OCI-LY1 (cell line): ENCODE data around the gene CEACAM19.

ENCODE experiments used
- H2AFZ ChIP-seq: fragments of 200-600 bp; sonication (generic), shearing (Covaris generic); 2 replicates; pipeline ENCODE4 v1.6.0; 2014; ENCODE audit warnings: antibody characterized with exemption, mild to moderate bottlenecking, low read length
- H3F3A ChIP-seq: fragments of 200-600 bp; sonication (generic), shearing (Covaris generic); 2 replicates; pipeline ENCODE4 v1.6.0; 2014; ENCODE audit warnings: mild to moderate bottlenecking, antibody characterized with exemption, low read length, moderate library complexity; ENCODE audit not compliant: insufficient read depth
- H3K27ac ChIP-seq: fragments of 200-600 bp; sonication (generic); 2 replicates; pipeline ENCODE4 v1.5.1; 2014; ENCODE audit warnings: low read length, mixed run types, mild to moderate bottlenecking, low read depth; ENCODE audit not compliant: poor library complexity, severe bottlenecking
- H3K27me3 ChIP-seq: fragments of 200-600 bp; sonication (generic); 2 replicates; pipeline ENCODE4 v1.6.0; 2014; ENCODE audit warnings: antibody characterized with exemption, mild to moderate bottlenecking, low read length, moderate library complexity; ENCODE audit not compliant: insufficient read depth
- H3K36me3 ChIP-seq: fragments of 200-600 bp; sonication (generic); 2 replicates; pipeline ENCODE4 v1.6.1; 2014; ENCODE audit warnings: mild to moderate bottlenecking, antibody characterized with exemption, low read length, moderate library complexity, mixed read lengths; ENCODE audit not compliant: insufficient read depth
- H3K4me1 ChIP-seq: fragments of 200-600 bp; sonication (generic); 2 replicates; pipeline ENCODE4 v1.5.1; 2014; ENCODE audit warnings: mild to moderate bottlenecking, low read length, moderate library complexity; ENCODE audit not compliant: insufficient read depth, severe bottlenecking
- H3K4me2 ChIP-seq: fragments of 200-600 bp; sonication (generic), shearing (Covaris generic); 2 replicates; pipeline ENCODE4 v1.6.1; 2014; ENCODE audit warnings: low read length
- H3K4me3 ChIP-seq: fragments of 200-600 bp; sonication (generic); 2 replicates; pipeline ENCODE4 v1.5.1; 2014; ENCODE audit warnings: low read length, low read depth, mild to moderate bottlenecking, mixed read lengths; ENCODE audit not compliant: poor library complexity, severe bottlenecking
- H3K79me2 ChIP-seq: fragments of 200-600 bp; shearing (Covaris generic); 2 replicates; pipeline ENCODE4 v1.6.1; 2016; ENCODE audit warnings: mixed run types, low read length, mixed read lengths; ENCODE audit not compliant: insufficient read depth
- H3K9ac ChIP-seq: fragments of 200-600 bp; sonication (generic), shearing (Covaris generic); 2 replicates; pipeline ENCODE4 v1.6.1; 2014; ENCODE audit warnings: mild to moderate bottlenecking, low read length, mixed read lengths
- H3K9me2 ChIP-seq: fragments of 200-600 bp; sonication (generic), shearing (Covaris generic); 2 replicates; pipeline ENCODE4 v1.6.1; 2014; ENCODE audit warnings: low read depth, mild to moderate bottlenecking, low read length, mixed read lengths
- H3K9me3 ChIP-seq: fragments of 200-600 bp; shearing (Covaris generic); 2 replicates; pipeline ENCODE4 v1.6.1; 2014; ENCODE audit warnings: low read length, mixed read lengths
- H4K20me1 ChIP-seq: fragments of 200-600 bp; sonication (generic), shearing (Covaris generic); 2 replicates; pipeline ENCODE4 v1.6.0; 2016; ENCODE audit warnings: mild to moderate bottlenecking, low read length; ENCODE audit not compliant: insufficient read depth
- CTCF ChIP-seq: fragments of 200-600 bp; sonication (generic), shearing (Covaris generic); IDR thresholded peaks from 2 replicates; pipeline ENCODE4 v1.5.1; 2017; ENCODE audit warnings: mild to moderate bottlenecking, antibody characterized with exemption, low read length, moderate library complexity, mixed read lengths
- EZH2 ChIP-seq: fragments of 200-600 bp; sonication (generic), shearing (Covaris generic); IDR thresholded peaks from 2 replicates; pipeline ENCODE4 v1.8.0; 2017; ENCODE audit warnings: borderline replicate concordance, mixed run types, mild to moderate bottlenecking, antibody characterized with exemption, low read length, moderate library complexity, mixed read lengths

The CEACAM19 gene

GRCh38 chr19:44640518-44640917 is 30.8 kb upstream of the CEACAM19 start:
- Histone ChIP-seq H3F3A (no peaks in the 10 kb centered on the region), H3K9me2 (no peaks in the 10 kb centered on the region), H3K27me3 (no peaks in the 10 kb centered on the region), H3K9ac (no peak overlapping the region), H3K36me3 (no peaks in the 10 kb centered on the region), H4K20me1 (no peaks in the 10 kb centered on the region), H2AFZ (no peak overlapping the region), H3K27ac (no peak overlapping the region), H3K4me2 (no peak overlapping the region), H3K4me3 (no peak overlapping the region), H3K4me1 (no peaks in the 10 kb centered on the region), H3K79me2 (no peaks in the 10 kb centered on the region), H3K9me3 (no peaks in the 10 kb centered on the region)
- TF ChIP-seq EZH2 (no peak), CTCF (no peak)

GRCh38 chr19:44641501-44642265 is 29.6 kb upstream of the CEACAM19 start:
- H3K79me2 ChIP-seq, result no peaks in the 10 kb centered on the region
- no peak overlapping the region for H2AFZ ChIP-seq
- H3K36me3 ChIP-seq, result no peaks in the 10 kb centered on the region
- H3K9me3 ChIP-seq, result no peaks in the 10 kb centered on the region
- H3K9me2 ChIP-seq, result no peaks in the 10 kb centered on the region
- H3K4me3 ChIP-seq, result no peak overlapping the region
- no peaks in the 10 kb centered on the region for H3K4me1 ChIP-seq
- H4K20me1 ChIP-seq, result no peaks in the 10 kb centered on the region
- TF ChIP-seq EZH2 (no peak), CTCF (no peak)
- H3K27me3 ChIP-seq, result no peaks in the 10 kb centered on the region
- H3F3A ChIP-seq, result no peaks in the 10 kb centered on the region
- no peak overlapping the region for H3K4me2 ChIP-seq
- no peak overlapping the region for H3K27ac ChIP-seq
- H3K9ac ChIP-seq, result no peak overlapping the region

- Histone ChIP-seq H3K9ac (no peak overlapping the region), H4K20me1 (no peaks in the 10 kb centered on the region), H3K9me3 (no peaks in the 10 kb centered on the region), H3K9me2 (no peaks in the 10 kb centered on the region), H3K27ac (no peak overlapping the region), H3K4me1 (no peaks in the 10 kb centered on the region), H3F3A (no peaks in the 10 kb centered on the region), H3K4me3 (no peak overlapping the region), H2AFZ (no peak overlapping the region), H3K27me3 (no peaks in the 10 kb centered on the region), H3K4me2 (no peak overlapping the region), H3K36me3 (no peaks in the 10 kb centered on the region), H3K79me2 (no peaks in the 10 kb centered on the region)
- TF ChIP-seq CTCF (no peak), EZH2 (no peak)
Observed at GRCh38 chr19:44642377-44642776, 28.9 kb upstream of the CEACAM19 start.
